ENCODE results near the gene WDFY3.

DNA sequence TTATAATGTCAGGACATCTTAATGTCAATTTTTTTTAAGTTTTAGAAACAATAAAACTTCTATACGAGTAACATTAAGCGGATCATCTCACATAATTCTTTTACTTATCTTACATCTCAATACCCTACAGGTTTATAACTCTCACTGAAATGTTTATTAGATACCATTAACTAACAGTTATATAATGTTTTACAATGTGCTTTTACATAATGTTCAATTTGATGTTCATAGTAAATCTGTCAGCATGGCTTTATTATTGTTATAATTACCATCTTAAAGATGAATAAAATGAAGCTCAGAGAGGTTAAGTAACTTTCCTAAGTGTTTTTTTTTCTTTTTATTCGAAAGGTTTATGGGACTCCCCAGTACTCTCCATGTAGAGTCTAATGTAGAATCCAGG lies 33.9 kb upstream of the WDFY3 start:
- TF ChIP-seq, protein P1, sequence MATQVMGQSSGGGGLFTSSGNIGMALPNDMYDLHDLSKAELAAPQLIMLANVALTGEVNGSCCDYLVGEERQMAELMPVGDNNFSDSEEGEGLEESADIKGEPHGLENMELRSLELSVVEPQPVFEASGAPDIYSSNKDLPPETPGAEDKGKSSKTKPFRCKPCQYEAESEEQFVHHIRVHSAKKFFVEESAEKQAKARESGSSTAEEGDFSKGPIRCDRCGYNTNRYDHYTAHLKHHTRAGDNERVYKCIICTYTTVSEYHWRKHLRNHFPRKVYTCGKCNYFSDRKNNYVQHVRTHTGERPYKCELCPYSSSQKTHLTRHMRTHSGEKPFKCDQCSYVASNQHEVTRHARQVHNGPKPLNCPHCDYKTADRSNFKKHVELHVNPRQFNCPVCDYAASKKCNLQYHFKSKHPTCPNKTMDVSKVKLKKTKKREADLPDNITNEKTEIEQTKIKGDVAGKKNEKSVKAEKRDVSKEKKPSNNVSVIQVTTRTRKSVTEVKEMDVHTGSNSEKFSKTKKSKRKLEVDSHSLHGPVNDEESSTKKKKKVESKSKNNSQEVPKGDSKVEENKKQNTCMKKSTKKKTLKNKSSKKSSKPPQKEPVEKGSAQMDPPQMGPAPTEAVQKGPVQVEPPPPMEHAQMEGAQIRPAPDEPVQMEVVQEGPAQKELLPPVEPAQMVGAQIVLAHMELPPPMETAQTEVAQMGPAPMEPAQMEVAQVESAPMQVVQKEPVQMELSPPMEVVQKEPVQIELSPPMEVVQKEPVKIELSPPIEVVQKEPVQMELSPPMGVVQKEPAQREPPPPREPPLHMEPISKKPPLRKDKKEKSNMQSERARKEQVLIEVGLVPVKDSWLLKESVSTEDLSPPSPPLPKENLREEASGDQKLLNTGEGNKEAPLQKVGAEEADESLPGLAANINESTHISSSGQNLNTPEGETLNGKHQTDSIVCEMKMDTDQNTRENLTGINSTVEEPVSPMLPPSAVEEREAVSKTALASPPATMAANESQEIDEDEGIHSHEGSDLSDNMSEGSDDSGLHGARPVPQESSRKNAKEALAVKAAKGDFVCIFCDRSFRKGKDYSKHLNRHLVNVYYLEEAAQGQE (IDR thresholded peaks at IDR 0.05; ENCODE audit: low read depth) = no peak
- TF ChIP-seq CREB1 (IDR thresholded peaks at IDR 0.05; ENCODE audit: low read depth) = no peak
- TF ChIP-seq RAD21 (IDR thresholded peaks at IDR 0.05; ENCODE audit: low read depth) = no peak
- no peak for TF ChIP-seq EP300 (IDR thresholded peaks at IDR 0.05; ENCODE audit: borderline replicate concordance)
- TF ChIP-seq, protein P2, sequence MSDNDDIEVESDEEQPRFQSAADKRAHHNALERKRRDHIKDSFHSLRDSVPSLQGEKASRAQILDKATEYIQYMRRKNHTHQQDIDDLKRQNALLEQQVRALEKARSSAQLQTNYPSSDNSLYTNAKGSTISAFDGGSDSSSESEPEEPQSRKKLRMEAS (IDR thresholded peaks at IDR 0.05) = no peak
- TF ChIP-seq YY1 (IDR thresholded peaks at IDR 0.05; ENCODE audit: low read depth) = no peak
- no peak for TF ChIP-seq USF1 (IDR thresholded peaks at IDR 0.05)
- no peak for TF ChIP-seq CEBPB (IDR thresholded peaks at IDR 0.05)
- no peak for TF ChIP-seq TAF1 (IDR thresholded peaks at IDR 0.05; ENCODE audit: low read depth)
- TF ChIP-seq FOXM1 (IDR thresholded peaks at IDR 0.05; ENCODE audit: borderline replicate concordance, low read depth) = no peak
- TF ChIP-seq NFIC (IDR thresholded peaks at IDR 0.05) = no peak
